ENCODE measurements around the gene ADGRL2.

ADGRL2 gene

GRCh38 chr1:81974222-81974841 is 173.6 kb downstream of the ADGRL2 start:
- no peak for TF ChIP-seq CTCF (conservative IDR thresholded peaks at IDR 0.05; ENCODE audit: low read length)
- DNase-seq (ENCODE audit: low read depth) = no peak
- H3K4me3 ChIP-seq (ENCODE audit: low read length) = no peak overlapping the region

GRCh38 chr1:81974883-81975555 is 174.3 kb downstream of the ADGRL2 start:
- H3K4me3 ChIP-seq (ENCODE audit: low read length) = no peak overlapping the region
- no peak for DNase-seq (ENCODE audit: low read depth)
- no peak for TF ChIP-seq CTCF (conservative IDR thresholded peaks at IDR 0.05; ENCODE audit: low read length)

GRCh38 chr1:81976539-81976938 is 175.8 kb downstream of the ADGRL2 start:
- TF ChIP-seq CTCF (conservative IDR thresholded peaks at IDR 0.05; ENCODE audit: low read length) = no peak
- no peak for DNase-seq (ENCODE audit: low read depth)
- no peak overlapping the region for H3K4me3 ChIP-seq (ENCODE audit: low read length)

GRCh38 chr1:81978945-81979344 is 178.2 kb downstream of the ADGRL2 start:
- no peak for TF ChIP-seq CTCF (conservative IDR thresholded peaks at IDR 0.05; ENCODE audit: low read length)
- no peak overlapping the region for H3K4me3 ChIP-seq (ENCODE audit: low read length)
- DNase-seq (ENCODE audit: low read depth) = no peak

GRCh38 chr1:81982523-81982922 is 181.8 kb downstream of the ADGRL2 start:
- DNase-seq (ENCODE audit: low read depth) = no peak
- no peak for TF ChIP-seq CTCF (conservative IDR thresholded peaks at IDR 0.05; ENCODE audit: low read length)
- no peak overlapping the region for H3K4me3 ChIP-seq (ENCODE audit: low read length)

- TF ChIP-seq CTCF (conservative IDR thresholded peaks at IDR 0.05; ENCODE audit: low read length) = no peak
- H3K4me3 ChIP-seq (ENCODE audit: low read length) = no peak overlapping the region
- no peak for DNase-seq (ENCODE audit: low read depth)
Observed at GRCh38 chr1:81989524-81989923, 188.8 kb downstream of the ADGRL2 start.

GRCh38 chr1:81990241-81990640 is 189.5 kb downstream of the ADGRL2 start:
- no peak for DNase-seq (ENCODE audit: low read depth)
- no peak for TF ChIP-seq CTCF (conservative IDR thresholded peaks at IDR 0.05; ENCODE audit: low read length)
- no peak overlapping the region for H3K4me3 ChIP-seq (ENCODE audit: low read length)

All from AG10803 (cell line).